ENCODE data around the gene VSTM4.

Gene VSTM4

GRCh38 chr10:49115796-49116508 is 630 bp upstream of the VSTM4 start:
- DNase-seq = no peak

DNA sequence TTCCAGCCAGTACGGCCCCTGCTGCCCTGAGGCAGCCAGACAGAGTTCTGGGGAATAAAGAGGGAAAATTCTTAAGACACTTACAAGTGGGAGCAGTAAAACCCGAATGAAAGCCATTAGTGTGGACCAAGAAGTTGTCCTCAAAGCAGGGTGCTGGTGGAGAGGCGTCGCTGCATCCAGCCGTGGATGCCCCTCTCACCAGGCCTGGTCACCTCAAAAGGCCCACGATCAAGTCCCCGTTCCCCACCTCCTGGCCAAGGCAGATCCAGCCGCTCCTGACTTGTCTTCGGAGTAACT is 656 bp downstream of the VSTM4 start:
- DNase-seq = no peak

GRCh38 chr10:49113741-49114141 is 1.6 kb downstream of the VSTM4 start:
- no peak for DNase-seq

- DNase-seq = no peak
These were observed 2.5 kb downstream of the VSTM4 start for GRCh38 chr10:49112851-49113250.

GRCh38 chr10:49112098-49112497 is 3.2 kb downstream of the VSTM4 start:
- no peak for DNase-seq

DNA sequence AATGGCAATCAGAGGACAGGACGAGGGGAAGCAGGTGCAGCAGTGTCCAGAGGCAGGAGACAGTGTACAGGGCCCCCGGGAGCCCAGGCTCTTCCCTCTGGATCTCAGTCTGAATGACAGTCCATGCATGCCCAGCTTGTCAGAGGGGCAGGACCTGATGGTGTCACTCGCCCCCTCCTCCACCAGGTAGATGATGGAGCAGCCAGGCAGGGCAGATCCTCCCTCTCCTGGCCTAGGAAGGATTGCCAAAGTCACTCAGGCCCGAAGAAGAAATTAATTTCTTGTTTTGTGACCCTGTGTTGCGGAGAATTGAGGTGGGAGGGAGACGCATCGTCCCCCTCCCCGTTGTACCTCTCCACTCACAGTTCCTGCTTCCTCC is 4.0 kb downstream of the VSTM4 start:
- DNase-seq = no peak

DNA sequence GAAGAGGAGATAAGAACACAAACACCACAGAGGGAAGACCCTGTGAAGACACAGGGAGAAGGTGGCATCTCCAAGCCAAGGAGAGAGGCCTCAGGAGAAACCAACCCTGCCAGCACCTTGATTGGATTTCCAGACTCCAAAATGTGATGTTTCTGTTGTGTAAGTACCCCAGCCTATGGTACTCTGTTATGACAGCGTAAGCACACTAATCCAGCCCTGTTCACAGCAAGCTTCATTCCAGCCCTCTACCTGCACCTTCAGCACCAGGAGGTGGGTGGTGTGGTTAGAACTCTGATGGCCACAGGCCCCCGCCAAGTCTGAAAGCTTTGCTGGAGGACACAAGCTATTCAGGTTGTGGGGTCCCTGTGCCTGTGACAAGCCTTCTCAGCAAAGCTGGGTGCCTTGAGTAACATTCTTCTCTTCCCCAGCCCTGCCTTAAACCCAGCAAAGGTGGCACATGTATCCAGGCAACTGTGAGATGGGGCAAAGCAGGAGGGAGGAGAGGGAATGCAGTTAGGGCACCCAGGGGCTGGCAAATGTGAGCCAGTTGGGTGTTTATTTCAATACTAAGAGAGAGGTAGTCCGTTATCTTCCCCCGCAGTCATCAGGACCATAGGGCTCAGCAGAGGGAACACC is 4.5 kb downstream of the VSTM4 start:
- no peak for DNase-seq

DNA sequence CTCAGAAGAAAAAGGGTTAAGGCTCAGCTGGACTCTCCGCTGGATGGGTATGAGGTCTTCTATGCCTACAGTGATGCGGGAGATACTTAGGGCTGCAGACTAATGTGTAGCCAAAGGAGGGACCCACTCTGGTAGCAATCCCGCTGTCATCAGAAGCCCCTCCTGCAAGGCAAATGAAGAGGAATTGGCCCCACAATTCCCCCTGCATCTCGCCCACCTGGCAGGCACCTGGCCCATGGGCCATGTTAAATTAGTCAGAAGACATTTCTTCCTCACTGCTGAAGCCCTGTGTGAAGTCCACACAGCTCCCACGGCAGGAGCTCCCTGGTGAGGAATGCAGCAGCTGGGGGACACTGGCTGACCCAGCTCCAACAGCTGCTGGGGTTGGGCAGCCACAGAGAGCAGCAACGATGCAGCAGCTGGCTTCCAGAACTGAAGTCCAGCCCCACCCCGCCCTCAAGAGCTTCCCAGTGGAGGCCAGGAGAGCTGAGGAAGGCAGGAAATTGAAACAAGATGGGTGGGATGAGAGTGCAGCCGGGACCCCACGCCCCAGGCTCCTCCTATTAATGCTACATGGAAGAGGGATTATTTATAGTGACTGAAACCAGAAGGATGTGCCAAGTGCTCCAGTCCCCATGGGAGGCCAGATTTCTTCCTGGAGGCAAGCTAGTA is 5.5 kb downstream of the VSTM4 start:
- no peak for DNase-seq

DNA sequence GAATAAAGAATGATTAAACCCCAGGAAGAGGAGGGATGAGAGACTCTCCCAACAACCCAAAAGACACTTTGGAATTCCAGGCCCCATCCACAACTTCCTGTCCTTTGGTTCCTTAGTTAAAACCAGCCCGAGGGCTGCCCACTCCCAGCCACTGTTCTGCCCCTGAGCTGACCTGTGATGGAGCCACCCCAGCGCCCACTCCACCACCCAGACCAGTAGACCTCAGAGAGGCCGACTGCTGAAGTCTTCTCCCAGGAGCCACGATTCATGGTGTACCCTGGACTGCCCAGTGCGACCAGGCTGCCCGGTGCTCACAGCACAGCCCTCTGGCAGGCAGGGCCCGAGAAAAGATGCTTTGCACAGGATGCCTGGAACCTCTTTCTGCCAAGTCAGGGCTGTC is 6.7 kb downstream of the VSTM4 start:
- DNase-seq = no peak

DNA sequence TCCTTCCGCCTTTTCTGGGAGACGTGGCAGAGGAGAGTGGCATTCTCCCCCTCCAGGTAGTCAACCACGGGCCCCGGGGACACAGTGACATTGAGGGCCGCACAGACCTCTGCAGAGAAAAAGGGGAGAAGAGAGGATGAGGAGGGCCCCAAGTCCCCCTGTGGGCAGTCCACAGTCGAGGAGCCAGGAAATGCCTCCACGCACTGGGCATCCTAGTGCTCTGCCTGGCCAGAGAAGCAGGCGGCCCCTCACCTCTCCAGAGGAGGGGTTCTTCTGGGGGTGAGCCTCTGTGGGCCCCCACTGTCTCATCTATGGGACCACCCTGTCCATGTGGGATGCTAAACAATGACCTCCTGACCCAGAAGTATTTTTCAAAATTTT is 7.4 kb downstream of the VSTM4 start:
- DNase-seq = no peak

GRCh38 chr10:49107111-49107886 is 8.0 kb downstream of the VSTM4 start:
- no peak for DNase-seq

- DNase-seq = no peak
These were observed 8.9 kb downstream of the VSTM4 start for GRCh38 chr10:49106451-49106850.

DNA sequence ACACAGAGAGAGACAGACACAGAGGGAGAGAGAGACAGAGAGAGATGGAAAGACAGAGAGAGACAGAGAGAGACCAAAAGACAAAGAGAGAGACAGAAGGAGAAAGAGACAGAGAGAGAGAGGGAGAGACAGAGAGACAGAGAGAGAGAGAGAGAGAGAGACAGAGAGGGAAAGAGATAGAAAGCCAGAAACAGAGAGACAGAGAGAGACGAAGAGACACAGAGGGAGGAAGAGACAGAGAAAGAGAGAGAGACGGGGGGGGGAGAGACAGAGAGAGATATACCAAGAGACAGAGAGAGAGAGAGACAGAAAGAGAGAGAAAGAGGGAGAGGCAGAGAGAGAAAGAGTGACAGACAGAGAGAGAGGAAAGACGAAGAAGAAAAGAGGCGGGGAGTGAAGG is 10.2 kb downstream of the VSTM4 start:
- DNase-seq = no peak

GRCh38 chr10:49104323-49104722 is 11.0 kb downstream of the VSTM4 start:
- DNase-seq = no peak

DNA sequence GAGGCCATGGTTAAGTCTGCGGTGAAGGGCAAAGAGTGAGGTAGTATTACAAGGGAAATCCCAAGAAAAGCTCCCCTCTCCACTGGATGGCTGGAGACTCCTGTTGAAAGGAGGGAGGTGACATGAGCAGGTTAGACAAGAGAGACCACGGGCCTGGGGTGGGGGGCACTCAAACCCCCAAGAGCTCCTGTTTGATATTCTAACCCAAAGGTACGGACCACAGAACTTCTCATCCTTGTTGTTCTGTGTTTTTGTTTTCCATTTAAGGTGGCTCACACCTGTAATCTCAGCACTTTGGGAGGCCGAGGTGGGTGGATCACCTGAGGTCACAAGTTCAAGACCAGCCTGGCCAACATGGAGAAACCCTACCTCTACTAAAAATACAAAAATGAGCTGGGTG is 11.6 kb downstream of the VSTM4 start:
- DNase-seq = no peak

DNA sequence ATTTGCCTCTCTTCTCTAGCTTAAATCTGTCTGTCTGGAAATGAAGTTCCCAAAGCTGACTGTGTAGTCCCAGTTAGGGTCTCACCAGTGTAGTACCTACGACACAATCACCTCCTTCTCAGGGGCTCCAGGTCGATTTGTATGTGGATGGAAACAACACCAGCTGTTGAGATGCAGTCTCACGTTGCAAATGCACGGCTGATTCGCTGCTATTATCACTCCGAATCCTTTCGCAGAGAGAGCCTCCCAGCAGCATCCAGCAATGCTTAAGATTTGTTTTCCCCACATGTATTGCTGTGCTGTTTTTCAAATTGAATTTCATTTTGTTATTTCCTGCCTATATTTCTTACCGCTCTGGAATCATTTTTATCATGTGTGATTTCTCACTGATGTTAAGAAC is 16.3 kb downstream of the VSTM4 start:
- no peak for DNase-seq

DNA sequence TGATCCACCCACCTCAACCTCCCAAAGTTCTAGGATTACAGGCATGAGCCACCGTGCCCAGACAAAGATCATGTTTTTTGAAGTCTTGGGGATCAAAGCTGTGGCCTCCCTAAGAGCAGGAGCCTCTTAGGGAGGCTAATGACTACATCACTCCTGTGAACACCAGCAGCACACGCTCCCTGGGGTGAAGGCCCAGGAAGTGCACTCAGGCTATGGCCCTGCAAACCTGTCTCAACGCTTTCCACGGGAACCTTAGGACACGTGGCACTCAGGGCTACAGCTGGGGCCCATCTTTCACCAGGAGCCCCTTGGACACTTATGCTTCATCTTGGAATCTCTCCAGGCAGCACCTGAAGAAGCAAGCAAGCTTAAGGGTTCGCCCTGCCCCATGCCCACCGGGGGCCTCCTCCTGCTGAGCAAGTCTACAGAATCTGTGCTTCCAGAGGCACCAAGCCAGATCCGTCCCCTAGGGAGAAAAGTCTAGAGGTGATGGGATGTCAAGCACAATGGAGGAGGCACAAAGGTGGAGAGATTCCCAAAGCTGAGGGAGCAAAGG is 18.4 kb downstream of the VSTM4 start:
- no peak for DNase-seq

DNA sequence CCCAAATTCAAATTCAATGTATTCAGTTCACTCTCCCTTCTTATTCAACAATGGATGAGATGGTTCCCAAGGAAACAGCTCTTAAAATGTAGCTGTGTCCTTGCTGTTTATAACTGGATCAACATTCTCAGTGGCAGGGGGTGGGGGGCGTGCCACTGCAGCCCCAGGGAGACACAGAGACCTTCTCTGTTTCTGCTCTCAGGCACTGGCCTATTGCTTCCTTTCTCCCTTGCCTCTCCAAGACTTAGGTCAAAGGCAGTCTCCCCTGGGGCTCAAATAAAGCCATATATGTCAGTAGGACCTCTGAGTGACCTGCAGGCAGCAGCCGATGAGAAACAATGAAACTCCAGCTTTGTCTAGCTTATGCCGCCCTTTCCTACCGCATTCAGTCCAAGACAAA is 20.7 kb downstream of the VSTM4 start:
- DNase-seq = no peak

DNA sequence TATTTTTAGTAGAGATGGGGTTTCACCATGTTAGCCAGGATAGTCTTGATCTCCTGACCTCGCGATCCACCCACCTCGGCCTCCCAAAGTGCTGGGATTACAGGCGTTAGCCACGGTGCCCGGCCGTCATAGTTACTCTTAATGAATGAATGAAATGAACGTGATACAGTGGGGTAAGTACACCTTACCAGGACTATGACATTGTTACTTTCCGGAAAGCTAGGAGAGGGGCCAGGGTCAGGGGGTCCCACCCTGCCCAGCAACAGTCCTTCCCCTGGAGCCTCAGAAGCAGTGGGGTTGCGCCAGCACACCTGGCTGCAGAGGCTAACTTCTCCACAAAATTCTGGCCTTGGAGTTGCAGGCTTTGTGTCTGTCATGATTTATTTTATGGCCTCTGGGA is 21.4 kb downstream of the VSTM4 start:
- no peak for DNase-seq

- no peak for DNase-seq
These were observed 22.8 kb downstream of the VSTM4 start for GRCh38 chr10:49092477-49092876.

- no peak for DNase-seq
These were observed 23.7 kb downstream of the VSTM4 start for GRCh38 chr10:49091450-49092210.

DNA sequence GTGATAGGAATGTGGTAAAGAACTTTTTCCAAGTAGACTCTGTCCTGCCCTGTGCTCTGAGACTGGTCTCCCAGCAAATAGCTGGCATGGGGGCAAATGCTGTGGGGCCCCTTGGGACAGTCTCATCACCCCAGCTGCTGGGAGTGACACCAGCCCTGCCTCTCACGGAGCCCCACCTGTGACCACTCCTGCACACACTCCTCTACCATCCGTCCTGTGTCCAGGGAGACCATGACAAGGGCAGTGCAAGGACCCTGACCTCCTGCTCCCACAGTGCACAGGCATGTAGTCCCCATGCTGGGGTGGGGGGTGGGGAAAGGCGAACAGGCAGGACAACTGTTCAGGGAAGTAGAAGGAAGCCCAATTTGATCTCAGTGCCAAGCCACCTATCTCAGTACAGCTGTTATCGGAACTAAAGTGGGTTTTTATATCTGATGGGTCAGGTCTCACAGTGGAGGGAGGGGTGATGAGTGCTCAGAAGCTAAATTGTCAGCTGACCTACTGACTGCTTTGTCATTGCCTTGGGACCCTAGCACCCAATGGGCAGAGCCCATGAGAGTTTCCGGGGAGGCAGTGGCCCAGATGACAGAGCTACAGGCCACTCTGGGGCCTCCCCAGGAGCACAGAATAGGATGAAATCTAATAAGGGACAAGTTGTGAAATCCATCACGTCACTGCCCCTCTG is 24.5 kb downstream of the VSTM4 start:
- no peak for DNase-seq

Data from NCI-H1694 (cell line).